Neural cell (in vitro differentiated cells): Measurements from ENCODE around the gene GPR161. TPM values are rescaled to one million over a fixed set of nuclear protein-coding genes. Genes with fewer than 3 reads are reported as not detected.

ENCODE experiments used
- H2AFZ ChIP-seq: fragments of 200-600, 300-800 bp; sonication (generic), shearing (Covaris generic); 2 replicates; pipeline ENCODE4 v1.6.0; 2014; ENCODE audit warnings: low read depth, mild to moderate bottlenecking, antibody characterized with exemption, low read length, moderate library complexity
- H3F3A ChIP-seq: fragments of 200-600 bp; shearing (Covaris generic); 2 replicates; pipeline ENCODE4 v1.6.1; 2016; ENCODE audit warnings: mild to moderate bottlenecking, moderate library complexity, mixed read lengths, antibody characterized with exemption, low read length; ENCODE audit not compliant: insufficient read depth, poor library complexity, severe bottlenecking
- H3K27ac ChIP-seq: fragments of 200-600, 300-800 bp; sonication (generic), shearing (Covaris generic); 2 replicates; pipeline ENCODE4 v1.5.1; 2014; ENCODE audit warnings: mild to moderate bottlenecking, low read length, moderate library complexity
- H3K27me3 ChIP-seq: fragments of 300-800, 200-600 bp; sonication (generic), shearing (Covaris generic); 2 replicates; pipeline ENCODE4 v1.6.0; 2014; ENCODE audit warnings: mild to moderate bottlenecking, low read depth, low read length, moderate library complexity; ENCODE audit not compliant: insufficient read depth
- H3K36me3 ChIP-seq: fragments of 300-800, 200-600 bp; sonication (generic), shearing (Covaris generic); 2 replicates; pipeline ENCODE4 v1.5.1; 2014; ENCODE audit warnings: mild to moderate bottlenecking, antibody characterized with exemption, low read length, moderate library complexity; ENCODE audit not compliant: insufficient read depth
- H3K4me2 ChIP-seq: fragments of 300-800, 200-600 bp; sonication (generic), shearing (Covaris generic); 2 replicates; pipeline ENCODE4 v1.6.0; 2014; ENCODE audit warnings: mild to moderate bottlenecking, low read length
- H3K4me3 ChIP-seq: fragments of 300-800, 200-600 bp; sonication (generic), shearing (Covaris generic); 2 replicates; pipeline ENCODE4 v1.5.1; 2014; ENCODE audit warnings: mild to moderate bottlenecking, low read length, moderate library complexity
- H3K79me2 ChIP-seq: fragments of 200-600 bp; shearing (Covaris generic); replicated peaks from 2 replicates; pipeline ENCODE4 v1.6.0; 2014; ENCODE audit warnings: mild to moderate bottlenecking, low read length, moderate library complexity; ENCODE audit not compliant: insufficient read depth
- H3K9ac ChIP-seq: fragments of 300-800, 200-600 bp; sonication (generic), shearing (Covaris generic); 2 replicates; pipeline ENCODE4 v1.6.1; 2016; ENCODE audit warnings: mild to moderate bottlenecking, low read length, mixed read lengths
- H3K9me2 ChIP-seq: fragments of 200-600 bp; shearing (Covaris generic); 2 replicates; pipeline ENCODE4 v1.6.1; 2016; ENCODE audit warnings: mild to moderate bottlenecking, low read length, mixed read lengths; ENCODE audit not compliant: insufficient read depth
- H3K9me3 ChIP-seq: fragments of 200-600, 300-800 bp; sonication (generic), shearing (Covaris generic); 2 replicates; pipeline ENCODE4 v1.6.1; 2016; ENCODE audit warnings: mild to moderate bottlenecking, mixed run types, low read length, moderate library complexity, mixed read lengths
- H4K20me1 ChIP-seq: fragments of 200-600 bp; shearing (Covaris generic); 2 replicates; pipeline ENCODE4 v1.6.1; 2016; ENCODE audit warnings: mild to moderate bottlenecking, mixed run types; ENCODE audit not compliant: insufficient read depth
- CTCF ChIP-seq: fragments of 450-650 bp; IDR thresholded peaks from 2 replicates; pipeline ENCODE4 v1.5.1; 2014; ENCODE audit warnings: antibody characterized with exemption, mild to moderate bottlenecking, moderate library complexity; ENCODE audit not compliant: poor library complexity, severe bottlenecking
- EP300 ChIP-seq: fragments of 450-650 bp; conservative IDR thresholded peaks from 2 replicates; pipeline ENCODE4 v1.6.1; 2014; ENCODE audit warnings: antibody characterized with exemption, mild to moderate bottlenecking, moderate library complexity; ENCODE audit not compliant: poor library complexity, severe bottlenecking
- EZH2 ChIP-seq: fragments of 200-600, 300-800 bp; shearing (Covaris generic), sonication (generic); IDR thresholded peaks from 2 replicates; pipeline ENCODE4 v1.6.1; 2014; ENCODE audit warnings: antibody characterized with exemption, low read length, borderline replicate concordance, mild to moderate bottlenecking; ENCODE audit not compliant: insufficient read depth, poor library complexity, severe bottlenecking
- MXI1 ChIP-seq: fragments of 450-650 bp; conservative IDR thresholded peaks from 2 replicates; pipeline ENCODE4 v1.6.1; 2014; ENCODE audit warnings: antibody characterized with exemption, mild to moderate bottlenecking; ENCODE audit not compliant: poor library complexity, severe bottlenecking
- POLR2AphosphoS5 ChIP-seq: IDR thresholded peaks from 2 replicates; pipeline ENCODE4 v1.6.1; 2012
- RAD21 ChIP-seq: fragments of 450-650 bp; conservative IDR thresholded peaks from 2 replicates; pipeline ENCODE4 v1.6.1; 2014; ENCODE audit warnings: antibody characterized with exemption, mild to moderate bottlenecking, moderate library complexity
- REST ChIP-seq: IDR thresholded peaks from 2 replicates; pipeline ENCODE4 v1.6.1; 2012; ENCODE audit warnings: borderline replicate concordance
- SMC3 ChIP-seq: fragments of 450-650 bp; conservative IDR thresholded peaks from 2 replicates; pipeline ENCODE4 v1.6.1; 2014; ENCODE audit warnings: antibody characterized with exemption, mild to moderate bottlenecking, moderate library complexity; ENCODE audit not compliant: poor library complexity
- TAF1 ChIP-seq: IDR thresholded peaks from 2 replicates; pipeline ENCODE4 v1.6.1; 2012; ENCODE audit warnings: low read depth
- polyA plus RNA-seq: library from polyadenylated mRNA; depleted of rRNA; stranded (reverse); fragments of >200 nt; gene quantifications from 2 replicates; pipeline ENCODE4 v1.2.3, GENCODE V29; 2014

Gene GPR161
- polyA plus RNA-seq, 1 donor from 2014 or later = 39.0 TPM

- peaks cover 3% of the 10 kb centered on the region for H3K9me2 ChIP-seq
- no peaks in the 10 kb centered on the region for H3K79me2 ChIP-seq
- no peaks in the 10 kb centered on the region for H4K20me1 ChIP-seq
- no peaks in the 10 kb centered on the region for H3K9me3 ChIP-seq
- H3K4me2 ChIP-seq = no peak overlapping the region
- H3K27me3 ChIP-seq = no peaks in the 10 kb centered on the region
- no peak overlapping the region for H3K27ac ChIP-seq
- no peak overlapping the region for H3K4me3 ChIP-seq
- H3K36me3 ChIP-seq = no peaks in the 10 kb centered on the region
- H2AFZ ChIP-seq = no peak overlapping the region
- TF ChIP-seq EZH2 (no peak), CTCF (no peak), SMC3 (no peak), MXI1 (no peak), RAD21 (no peak)
- no peaks in the 10 kb centered on the region for H3F3A ChIP-seq
- no peak overlapping the region for H3K9ac ChIP-seq
Measured at GRCh38 chr1:168069384-168069783, 67.3 kb downstream of the GPR161 start.

GRCh38 chr1:168065506-168065905 lies 71.2 kb downstream of the GPR161 start:
- Histone ChIP-seq H3K9me3 (no peaks in the 10 kb centered on the region), H3K4me3 (no peak overlapping the region), H3K27me3 (no peaks in the 10 kb centered on the region), H3F3A (no peaks in the 10 kb centered on the region), H3K79me2 (no peaks in the 10 kb centered on the region), H3K4me2 (no peak overlapping the region), H2AFZ (no peak overlapping the region), H3K27ac (no peak overlapping the region), H3K9ac (no peak overlapping the region), H4K20me1 (no peaks in the 10 kb centered on the region), H3K9me2 (no peaks in the 10 kb centered on the region), H3K36me3 (no peaks in the 10 kb centered on the region)
- no peak for TF ChIP-seq TAF1
- TF ChIP-seq EP300 = no peak
- TF ChIP-seq EZH2 = no peak
- no peak for TF ChIP-seq POLR2AphosphoS5
- no peak for TF ChIP-seq SMC3
- TF ChIP-seq RAD21 = no peak
- TF ChIP-seq REST = no peak
- no peak for TF ChIP-seq MXI1
- no peak for TF ChIP-seq CTCF
